Measurements from ENCODE around the gene TTBK1.

The TTBK1 gene

DNA sequence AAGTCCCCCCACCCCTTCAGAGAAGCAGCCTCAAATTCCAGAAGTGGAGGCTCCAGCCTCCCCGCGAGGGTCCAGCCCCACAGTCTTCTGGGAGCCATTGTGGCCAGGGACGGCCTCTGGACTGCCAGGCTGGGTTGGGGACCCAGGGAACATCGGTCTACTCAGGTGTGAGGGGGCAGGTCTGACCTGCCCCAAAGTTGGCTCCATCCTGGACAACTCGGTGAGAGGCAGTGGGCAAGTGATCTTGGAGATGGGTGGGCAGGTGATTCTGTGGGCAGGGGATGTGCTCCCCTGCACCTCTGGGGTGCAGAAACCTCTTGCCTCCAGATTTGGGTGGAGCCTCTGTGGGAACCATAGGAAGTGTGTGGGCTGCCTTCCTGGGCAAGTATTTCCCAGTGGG is 42.6 kb downstream of the TTBK1 start:
- no peak overlapping the region for H3K4me3 ChIP-seq (ENCODE audit: low read length)
- peaks cover 10% of the 10 kb centered on the region; the same call in 1 of the 2 replicates for H3K27me3 ChIP-seq (ENCODE audit: insufficient read depth, low read length)
- no peaks in the 10 kb centered on the region for H3K36me3 ChIP-seq (ENCODE audit: insufficient read depth, low read depth, low read length)
- H3K27ac ChIP-seq (ENCODE audit: low read length), result no peak overlapping the region
- H3K4me1 ChIP-seq (ENCODE audit: insufficient read depth, low read length), result 0 out of 2 replicates have a peak, but pooled peaks cover 2% of the 10 kb centered on the region
- no peaks in the 10 kb centered on the region for H3K9me3 ChIP-seq (ENCODE audit: insufficient read depth, low read depth, low read length)
- H3K9ac ChIP-seq (ENCODE audit: low read depth, low read length), result no peak overlapping the region

DNA sequence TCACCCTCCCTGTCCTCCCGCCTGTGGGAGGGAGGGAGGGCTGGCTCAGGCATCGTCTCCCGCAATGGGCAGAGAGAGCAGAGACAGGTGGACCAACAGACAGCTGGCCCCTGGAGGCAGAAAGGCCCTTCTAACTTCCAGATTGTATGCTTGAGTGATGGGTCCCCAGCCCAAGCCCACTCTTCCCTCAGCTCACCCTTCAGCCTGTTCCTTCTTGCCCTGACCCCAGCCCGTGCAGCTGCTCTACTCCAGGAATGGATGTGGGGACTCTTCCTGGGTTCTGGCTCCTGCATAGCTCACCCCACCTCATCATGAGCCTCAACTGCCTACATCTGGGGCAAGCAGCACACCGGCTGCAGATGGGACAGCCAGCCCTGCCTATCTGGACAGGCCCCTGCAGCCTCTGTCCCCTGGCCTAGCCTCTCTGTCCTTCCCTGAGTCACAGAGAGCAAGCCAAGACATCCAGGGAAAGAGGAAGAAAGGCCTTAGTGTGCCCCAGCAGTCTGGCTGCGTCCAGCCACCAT is 43.2 kb downstream of the TTBK1 start:
- Histone ChIP-seq H3K4me1 (ENCODE audit: insufficient read depth, low read length) (0 out of 2 replicates have a peak, but pooled peaks cover 2% of the 10 kb centered on the region), H3K4me3 (ENCODE audit: low read length) (no peak overlapping the region), H3K27ac (ENCODE audit: low read length) (no peak overlapping the region), H3K36me3 (ENCODE audit: insufficient read depth, low read depth, low read length) (no peaks in the 10 kb centered on the region), H3K9me3 (ENCODE audit: insufficient read depth, low read depth, low read length) (no peaks in the 10 kb centered on the region), H3K9ac (ENCODE audit: low read depth, low read length) (no peak overlapping the region), H3K27me3 (ENCODE audit: insufficient read depth, low read length) (peaks cover 10% of the 10 kb centered on the region; the same call in 1 of the 2 replicates)

DNA sequence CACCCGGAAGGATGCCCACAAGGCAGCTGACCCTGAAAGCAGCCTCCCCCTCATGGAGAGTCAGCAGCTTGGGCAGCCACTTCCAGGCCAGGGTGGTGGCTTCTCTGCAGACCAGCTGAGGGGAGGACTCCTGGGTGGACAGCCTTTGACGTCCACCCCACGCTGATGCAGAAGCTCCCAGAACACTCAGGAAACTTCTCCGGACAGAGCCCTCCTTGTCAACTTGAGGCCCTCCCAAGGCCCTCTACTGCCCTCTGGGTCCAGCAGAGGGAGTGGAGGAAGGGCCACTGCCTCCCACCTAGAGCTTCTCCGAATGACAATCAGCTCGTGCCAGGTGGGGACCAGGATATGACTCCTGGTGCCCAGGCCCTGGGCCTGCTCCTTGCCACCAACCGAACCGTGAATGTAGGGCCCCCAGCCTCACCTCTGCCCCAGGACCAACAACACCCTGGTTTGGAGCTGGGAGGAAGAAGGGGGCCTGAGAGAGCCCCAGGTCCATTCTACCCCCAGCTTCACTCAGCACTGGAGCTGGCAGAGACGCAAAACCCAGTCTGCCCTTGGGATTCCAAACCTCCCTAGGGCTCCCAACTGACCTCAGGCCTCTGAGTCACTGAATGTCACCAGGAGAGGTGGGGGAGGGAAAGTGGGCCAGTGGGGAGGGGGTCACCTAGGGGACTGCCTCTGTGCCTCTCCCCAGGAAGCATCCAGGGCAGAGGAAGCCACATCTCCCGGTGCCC is 43.9 kb downstream of the TTBK1 start:
- Histone ChIP-seq H3K4me1 (ENCODE audit: insufficient read depth, low read length) (0 out of 2 replicates have a peak, but pooled peaks cover 2% of the 10 kb centered on the region), H3K36me3 (ENCODE audit: insufficient read depth, low read depth, low read length) (no peaks in the 10 kb centered on the region), H3K4me3 (ENCODE audit: low read length) (no peak overlapping the region), H3K9ac (ENCODE audit: low read depth, low read length) (no peak overlapping the region), H3K9me3 (ENCODE audit: insufficient read depth, low read depth, low read length) (no peaks in the 10 kb centered on the region), H3K27ac (ENCODE audit: low read length) (no peak overlapping the region), H3K27me3 (ENCODE audit: insufficient read depth, low read length) (peaks cover 10% of the 10 kb centered on the region; the same call in 1 of the 2 replicates)

DNA sequence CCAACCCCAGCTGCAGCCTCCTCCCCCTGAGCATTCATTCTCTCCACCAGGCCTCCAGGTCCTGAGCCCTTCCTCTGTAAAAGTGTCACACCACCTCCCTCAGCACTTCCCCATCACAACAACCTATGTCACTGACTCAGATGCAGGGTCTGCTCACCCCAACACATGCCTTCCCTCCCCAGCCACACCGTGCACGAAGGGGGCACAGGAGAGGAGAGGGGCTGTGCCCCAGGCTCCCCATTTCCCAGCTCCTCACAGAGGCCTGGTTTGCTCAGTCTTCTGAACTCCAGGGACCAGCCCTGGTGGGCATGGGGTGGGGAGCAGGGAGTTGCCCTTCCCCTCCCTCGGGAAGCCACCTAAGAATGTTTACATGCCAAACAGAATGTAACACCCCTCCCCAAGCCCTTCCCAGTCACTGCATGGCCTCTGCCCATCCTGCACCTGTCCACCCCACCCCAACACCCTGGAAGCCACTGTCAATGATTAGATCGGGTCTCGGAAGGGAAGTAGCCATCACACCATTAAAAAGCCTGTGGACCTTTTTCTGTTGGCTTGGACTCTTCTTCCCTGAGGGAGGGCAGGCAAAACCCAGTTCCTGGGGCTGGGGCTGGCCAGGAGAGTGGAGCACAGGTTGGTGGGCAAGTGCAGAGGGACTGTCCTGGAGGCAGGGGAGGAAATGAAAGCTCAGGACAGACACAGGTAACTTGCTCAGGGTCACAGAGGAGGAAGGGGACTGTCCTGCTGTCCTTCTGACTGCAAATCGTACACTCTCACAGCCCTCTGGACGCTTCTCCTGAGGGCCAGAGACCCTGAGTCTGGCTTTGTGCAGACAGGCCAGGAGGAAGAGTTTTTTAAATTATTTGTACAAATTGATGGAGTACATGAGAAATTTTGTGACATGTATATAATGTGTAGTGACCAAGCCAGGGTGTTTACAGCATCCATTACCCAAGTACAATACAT is 44.7 kb downstream of the TTBK1 start:
- Histone ChIP-seq H3K27ac (ENCODE audit: low read length) (no peak overlapping the region), H3K9me3 (ENCODE audit: insufficient read depth, low read depth, low read length) (no peaks in the 10 kb centered on the region), H3K4me3 (ENCODE audit: low read length) (no peak overlapping the region), H3K27me3 (ENCODE audit: insufficient read depth, low read length) (peaks cover 10% of the 10 kb centered on the region; the same call in 1 of the 2 replicates), H3K9ac (ENCODE audit: low read depth, low read length) (no peak overlapping the region), H3K4me1 (ENCODE audit: insufficient read depth, low read length) (0 out of 2 replicates have a peak, but pooled peaks cover 2% of the 10 kb centered on the region), H3K36me3 (ENCODE audit: insufficient read depth, low read depth, low read length) (no peaks in the 10 kb centered on the region)

DNA sequence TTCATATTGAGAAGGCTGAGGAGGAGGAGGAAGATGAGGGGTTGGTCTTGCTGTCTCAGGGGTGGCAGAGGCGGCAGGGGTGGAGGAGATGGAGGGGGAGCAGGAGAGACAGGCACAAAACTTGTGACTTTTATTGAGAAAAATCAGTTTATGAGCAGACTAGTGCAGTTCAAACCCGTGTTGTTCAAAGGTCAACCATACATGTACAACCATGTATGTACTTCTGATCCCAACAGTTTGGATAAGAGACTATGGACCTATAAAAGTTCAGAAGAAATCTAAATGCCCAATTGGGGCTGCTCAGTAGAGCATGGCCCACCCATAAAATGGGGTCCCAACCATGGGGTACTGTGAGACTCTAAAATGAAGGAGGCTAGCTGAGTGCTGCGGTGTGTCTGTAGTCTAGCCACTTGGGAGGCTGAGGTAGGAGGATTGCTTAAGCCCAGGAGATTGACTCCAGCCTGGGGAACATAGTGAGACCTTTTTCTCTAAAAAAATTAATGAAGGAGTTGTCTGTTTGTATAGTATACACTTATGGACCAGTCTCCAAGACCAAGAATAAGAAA is 47.1 kb downstream of the TTBK1 start:
- H3K4me3 ChIP-seq (ENCODE audit: low read length), result no peak overlapping the region
- H3K27ac ChIP-seq (ENCODE audit: low read length), result no peak overlapping the region
- no peaks in the 10 kb centered on the region for H3K9me3 ChIP-seq (ENCODE audit: insufficient read depth, low read depth, low read length)
- H3K36me3 ChIP-seq (ENCODE audit: insufficient read depth, low read depth, low read length), result no peaks in the 10 kb centered on the region
- 0 out of 2 replicates have a peak, but pooled peaks cover 2% of the 10 kb centered on the region for H3K4me1 ChIP-seq (ENCODE audit: insufficient read depth, low read length)
- peaks cover 8% of the 10 kb centered on the region; the same call in 1 of the 2 replicates for H3K27me3 ChIP-seq (ENCODE audit: insufficient read depth, low read length)
- H3K9ac ChIP-seq (ENCODE audit: low read depth, low read length), result no peak overlapping the region

DNA sequence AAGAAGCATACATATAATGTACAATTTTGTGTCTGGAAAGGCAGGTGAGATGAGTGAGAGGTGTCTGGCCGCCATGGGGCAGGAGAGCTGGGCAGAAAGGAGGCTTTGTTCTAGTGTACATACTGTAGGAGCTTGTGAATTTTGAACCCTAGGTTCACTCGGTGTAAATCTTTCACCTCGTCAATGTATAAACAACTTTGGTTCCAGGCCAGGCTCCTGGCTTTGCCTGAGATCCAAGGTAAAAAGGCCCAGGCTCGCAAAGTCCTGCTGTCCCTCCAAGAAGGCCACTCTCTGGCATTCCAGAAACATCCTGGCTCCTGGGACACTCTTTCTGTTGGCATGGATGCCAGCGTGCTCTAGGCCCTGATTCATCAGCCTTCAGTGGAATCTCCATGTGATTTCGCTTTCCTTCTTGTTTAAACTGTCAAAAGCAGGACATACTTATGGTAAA is 47.6 kb downstream of the TTBK1 start:
- Histone ChIP-seq H3K4me1 (ENCODE audit: insufficient read depth, low read length) (0 out of 2 replicates have a peak, but pooled peaks cover 2% of the 10 kb centered on the region), H3K36me3 (ENCODE audit: insufficient read depth, low read depth, low read length) (no peaks in the 10 kb centered on the region), H3K27ac (ENCODE audit: low read length) (no peak overlapping the region), H3K4me3 (ENCODE audit: low read length) (no peak overlapping the region), H3K9ac (ENCODE audit: low read depth, low read length) (no peak overlapping the region), H3K9me3 (ENCODE audit: insufficient read depth, low read depth, low read length) (no peaks in the 10 kb centered on the region), H3K27me3 (ENCODE audit: insufficient read depth, low read length) (peaks cover 3% of the 10 kb centered on the region; the same call in 1 of the 2 replicates)

DNA sequence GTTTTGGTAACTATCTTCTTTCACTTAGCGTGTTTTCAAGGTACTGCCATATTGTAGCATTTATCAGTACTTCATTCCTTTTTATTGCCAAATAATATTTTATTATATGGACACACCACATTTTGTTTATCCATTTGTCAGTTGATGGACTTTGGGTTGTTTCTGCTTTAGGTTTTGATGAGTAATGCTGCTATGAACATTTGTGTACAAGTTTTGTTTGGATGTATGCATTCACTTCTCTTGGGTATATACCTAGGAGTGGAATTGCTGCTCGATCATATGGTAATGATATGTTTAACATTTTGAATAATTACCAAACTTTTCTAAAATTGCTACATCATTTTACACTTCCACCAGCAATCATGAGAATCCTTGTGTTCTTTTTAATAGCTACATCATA is 48.4 kb downstream of the TTBK1 start:
- Histone ChIP-seq H3K4me3 (ENCODE audit: low read length) (no peak overlapping the region), H3K36me3 (ENCODE audit: insufficient read depth, low read depth, low read length) (no peaks in the 10 kb centered on the region), H3K9me3 (ENCODE audit: insufficient read depth, low read depth, low read length) (no peaks in the 10 kb centered on the region), H3K4me1 (ENCODE audit: insufficient read depth, low read length) (0 out of 2 replicates have a peak, but pooled peaks cover 2% of the 10 kb centered on the region), H3K27ac (ENCODE audit: low read length) (no peak overlapping the region), H3K9ac (ENCODE audit: low read depth, low read length) (no peak overlapping the region), H3K27me3 (ENCODE audit: insufficient read depth, low read length) (no peaks in the 10 kb centered on the region)

DNA sequence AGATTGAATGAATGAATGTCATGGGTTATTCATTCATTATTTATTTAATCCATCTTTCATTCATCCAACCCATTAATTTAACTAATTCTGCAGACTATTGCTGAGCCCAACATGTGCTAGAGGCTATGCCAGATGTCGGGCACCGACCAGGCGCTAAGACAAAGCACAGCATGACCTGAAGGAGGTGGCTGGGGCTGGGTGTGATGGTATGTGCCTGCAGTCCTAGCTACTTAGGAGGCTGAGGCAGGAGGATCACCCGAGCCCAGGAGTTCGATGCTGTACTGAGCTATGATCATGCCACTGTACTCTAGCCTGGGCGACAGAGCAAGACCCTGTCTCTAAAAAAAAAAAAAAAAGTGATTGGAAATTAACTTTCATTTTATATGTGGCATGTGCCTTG is 49.1 kb downstream of the TTBK1 start:
- Histone ChIP-seq H3K9ac (ENCODE audit: low read depth, low read length) (no peak overlapping the region), H3K36me3 (ENCODE audit: insufficient read depth, low read depth, low read length) (no peaks in the 10 kb centered on the region), H3K4me1 (ENCODE audit: insufficient read depth, low read length) (0 out of 2 replicates have a peak, but pooled peaks cover under 1% of the 10 kb centered on the region), H3K27me3 (ENCODE audit: insufficient read depth, low read length) (no peaks in the 10 kb centered on the region), H3K27ac (ENCODE audit: low read length) (no peak overlapping the region), H3K4me3 (ENCODE audit: low read length) (no peak overlapping the region), H3K9me3 (ENCODE audit: insufficient read depth, low read depth, low read length) (no peaks in the 10 kb centered on the region)

DNA sequence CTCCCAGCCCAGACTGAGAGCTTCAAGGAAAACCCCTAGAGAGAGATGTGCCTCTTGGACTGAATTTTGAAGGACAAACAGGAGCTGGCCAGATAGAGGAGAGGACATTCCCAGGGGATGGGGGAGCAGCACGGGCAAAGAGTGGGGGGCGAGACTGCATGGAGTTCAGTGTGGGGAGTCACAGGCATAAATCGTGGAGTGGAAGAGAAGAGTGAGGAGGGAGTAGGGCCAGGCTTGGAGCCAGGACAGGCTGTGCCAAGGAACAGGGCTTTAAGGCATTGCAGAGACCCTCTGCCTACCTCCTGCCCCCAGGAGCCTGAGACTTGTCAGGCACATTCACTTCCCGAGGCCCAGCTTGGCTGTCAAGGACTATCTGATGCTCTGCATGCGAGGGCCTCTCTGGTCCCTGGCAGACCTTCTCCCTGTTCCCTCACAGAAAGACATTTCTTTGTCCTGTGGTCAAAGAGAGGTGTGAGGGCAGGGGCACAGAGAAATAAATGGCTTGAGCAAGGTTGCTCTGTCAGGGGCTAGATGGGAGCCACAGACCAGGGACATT is 49.6 kb downstream of the TTBK1 start:
- Histone ChIP-seq H3K36me3 (ENCODE audit: insufficient read depth, low read depth, low read length) (no peaks in the 10 kb centered on the region), H3K4me1 (ENCODE audit: insufficient read depth, low read length) (no peaks in the 10 kb centered on the region), H3K4me3 (ENCODE audit: low read length) (no peak overlapping the region), H3K9ac (ENCODE audit: low read depth, low read length) (no peak overlapping the region), H3K27me3 (ENCODE audit: insufficient read depth, low read length) (no peaks in the 10 kb centered on the region), H3K9me3 (ENCODE audit: insufficient read depth, low read depth, low read length) (no peaks in the 10 kb centered on the region), H3K27ac (ENCODE audit: low read length) (no peak overlapping the region)

DNA sequence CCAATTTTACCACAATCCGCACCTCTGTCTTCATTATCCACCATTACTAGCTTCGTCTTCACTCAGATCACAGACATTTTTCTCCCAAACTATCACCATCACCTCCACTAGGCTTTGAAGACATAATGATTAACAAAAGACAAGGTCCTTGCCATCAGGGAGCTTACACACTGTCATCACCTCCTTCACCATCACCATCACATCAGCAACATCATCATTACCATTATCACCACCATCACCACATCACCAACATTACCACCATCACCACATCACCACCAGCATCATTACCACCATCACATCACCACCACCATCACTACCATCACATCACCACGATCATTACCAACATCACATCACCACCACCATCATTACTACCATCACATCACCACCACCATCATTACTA is 50.4 kb downstream of the TTBK1 start:
- H3K9ac ChIP-seq (ENCODE audit: low read depth, low read length), result no peak overlapping the region

DNA sequence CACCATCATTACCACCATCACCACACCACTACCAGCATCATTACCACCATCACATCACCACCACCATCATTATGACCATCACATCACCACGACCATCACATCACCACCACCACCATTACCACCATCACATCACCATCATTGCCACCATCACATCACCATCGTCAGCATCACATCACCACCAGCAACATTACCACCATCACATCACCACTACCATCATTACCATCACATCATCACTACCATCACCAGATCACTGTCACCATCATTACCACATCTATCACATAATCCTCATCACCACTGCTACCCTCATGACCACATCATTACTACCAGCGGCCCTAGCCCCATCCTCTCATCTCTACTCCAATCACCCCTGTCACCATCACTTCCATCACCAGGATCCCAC is 51.3 kb downstream of the TTBK1 start:
- no peaks in the 10 kb centered on the region for H3K4me1 ChIP-seq (ENCODE audit: insufficient read depth, low read length)
- no peak overlapping the region for H3K9ac ChIP-seq (ENCODE audit: low read depth, low read length)

More for the DNA sequence above, 50.4 kb downstream of the TTBK1 start:
- no peaks in the 10 kb centered on the region for H3K36me3 ChIP-seq (ENCODE audit: insufficient read depth, low read depth, low read length)
- no peaks in the 10 kb centered on the region for H3K27me3 ChIP-seq (ENCODE audit: insufficient read depth, low read length)
- no peaks in the 10 kb centered on the region for H3K4me1 ChIP-seq (ENCODE audit: insufficient read depth, low read length)
- no peak overlapping the region for H3K4me3 ChIP-seq (ENCODE audit: low read length)
- no peaks in the 10 kb centered on the region for H3K9me3 ChIP-seq (ENCODE audit: insufficient read depth, low read depth, low read length)
- H3K27ac ChIP-seq (ENCODE audit: low read length), result no peak overlapping the region

More for the DNA sequence above, 51.3 kb downstream of the TTBK1 start:
- Histone ChIP-seq H3K27ac (ENCODE audit: low read length) (no peak overlapping the region), H3K4me3 (ENCODE audit: low read length) (no peak overlapping the region), H3K36me3 (ENCODE audit: insufficient read depth, low read depth, low read length) (no peaks in the 10 kb centered on the region), H3K27me3 (ENCODE audit: insufficient read depth, low read length) (peaks cover 5% of the 10 kb centered on the region), H3K9me3 (ENCODE audit: insufficient read depth, low read depth, low read length) (no peaks in the 10 kb centered on the region)

Measured in iPS-20b (cell line).